ENCODE measurements around the gene TSPO. TPM values are rescaled to one million over a fixed set of nuclear protein-coding genes. Genes with fewer than 3 reads are reported as not detected.
A peak's percentile ranks its signal among the peaks of the same experiment; 100 is the strongest.

TSPO gene
- total and polyA plus RNA-seq, 2 of the 13 experiments (the other 11 are each of a cell fraction or from before 2014, with no cell fraction given): 0.46 to 1.4 TPM

DNA sequence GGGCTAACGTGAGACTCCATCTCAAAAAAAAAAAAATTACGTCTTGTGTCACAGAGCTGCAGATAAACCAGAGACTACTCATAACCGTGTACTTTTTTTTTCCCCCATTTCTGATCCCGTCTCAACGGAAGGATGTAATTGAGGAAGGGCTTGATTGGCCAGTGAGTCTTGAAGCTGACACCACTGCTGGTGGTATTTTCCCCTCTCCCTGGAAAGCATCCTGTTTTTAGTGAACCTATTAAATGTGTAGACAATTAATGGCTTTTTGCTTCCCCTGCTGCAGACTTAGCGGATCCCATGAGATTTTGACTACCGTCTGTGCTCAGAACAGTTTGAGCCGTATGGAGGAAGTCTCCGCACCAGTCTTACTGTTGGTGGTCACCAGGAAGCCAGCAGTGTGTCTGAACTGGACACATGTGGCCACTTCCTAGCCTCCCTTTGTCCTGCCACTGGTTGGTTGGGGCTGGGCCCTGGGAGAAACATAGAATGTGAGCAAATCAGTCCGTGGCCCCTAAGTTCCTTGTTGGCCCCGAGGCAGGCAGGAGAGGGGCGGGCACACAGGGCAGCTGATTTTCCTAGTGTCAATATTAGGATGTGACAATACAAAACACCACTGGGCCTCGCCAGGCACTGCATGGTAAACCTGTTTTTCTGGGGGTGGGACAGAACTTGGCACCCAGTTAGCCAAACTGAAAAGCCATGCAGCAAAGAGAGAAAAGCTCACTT lies 37.7 kb upstream of the TSPO start (continued):
- TF ChIP-seq, protein P1, sequence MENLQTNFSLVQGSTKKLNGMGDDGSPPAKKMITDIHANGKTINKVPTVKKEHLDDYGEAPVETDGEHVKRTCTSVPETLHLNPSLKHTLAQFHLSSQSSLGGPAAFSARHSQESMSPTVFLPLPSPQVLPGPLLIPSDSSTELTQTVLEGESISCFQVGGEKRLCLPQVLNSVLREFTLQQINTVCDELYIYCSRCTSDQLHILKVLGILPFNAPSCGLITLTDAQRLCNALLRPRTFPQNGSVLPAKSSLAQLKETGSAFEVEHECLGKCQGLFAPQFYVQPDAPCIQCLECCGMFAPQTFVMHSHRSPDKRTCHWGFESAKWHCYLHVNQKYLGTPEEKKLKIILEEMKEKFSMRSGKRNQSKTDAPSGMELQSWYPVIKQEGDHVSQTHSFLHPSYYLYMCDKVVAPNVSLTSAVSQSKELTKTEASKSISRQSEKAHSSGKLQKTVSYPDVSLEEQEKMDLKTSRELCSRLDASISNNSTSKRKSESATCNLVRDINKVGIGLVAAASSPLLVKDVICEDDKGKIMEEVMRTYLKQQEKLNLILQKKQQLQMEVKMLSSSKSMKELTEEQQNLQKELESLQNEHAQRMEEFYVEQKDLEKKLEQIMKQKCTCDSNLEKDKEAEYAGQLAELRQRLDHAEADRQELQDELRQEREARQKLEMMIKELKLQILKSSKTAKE (CRISPR knock-in tag; IDR thresholded peaks at IDR 0.05; ENCODE audit: borderline replicate concordance): no peak
- TF ChIP-seq ZNF44 (CRISPR knock-in tag; IDR thresholded peaks at IDR 0.05): no peak
- peak; percentile 88 for TF ChIP-seq SP5 (CRISPR knock-in tag; IDR thresholded peaks at IDR 0.05; ENCODE audit: borderline replicate concordance, low read depth)
- TF ChIP-seq, protein P2, sequence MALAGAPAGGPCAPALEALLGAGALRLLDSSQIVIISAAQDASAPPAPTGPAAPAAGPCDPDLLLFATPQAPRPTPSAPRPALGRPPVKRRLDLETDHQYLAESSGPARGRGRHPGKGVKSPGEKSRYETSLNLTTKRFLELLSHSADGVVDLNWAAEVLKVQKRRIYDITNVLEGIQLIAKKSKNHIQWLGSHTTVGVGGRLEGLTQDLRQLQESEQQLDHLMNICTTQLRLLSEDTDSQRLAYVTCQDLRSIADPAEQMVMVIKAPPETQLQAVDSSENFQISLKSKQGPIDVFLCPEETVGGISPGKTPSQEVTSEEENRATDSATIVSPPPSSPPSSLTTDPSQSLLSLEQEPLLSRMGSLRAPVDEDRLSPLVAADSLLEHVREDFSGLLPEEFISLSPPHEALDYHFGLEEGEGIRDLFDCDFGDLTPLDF (CRISPR knock-in tag; IDR thresholded peaks at IDR 0.05): no peak
- no peak for TF ChIP-seq SCMH1 (CRISPR knock-in tag; IDR thresholded peaks at IDR 0.05; ENCODE audit: borderline replicate concordance)
- TF ChIP-seq SAP130 (CRISPR knock-in tag; IDR thresholded peaks at IDR 0.05; ENCODE audit: low read depth): peak; percentile 44; the same call in 1 of the 2 replicates
- TF ChIP-seq, protein P3, sequence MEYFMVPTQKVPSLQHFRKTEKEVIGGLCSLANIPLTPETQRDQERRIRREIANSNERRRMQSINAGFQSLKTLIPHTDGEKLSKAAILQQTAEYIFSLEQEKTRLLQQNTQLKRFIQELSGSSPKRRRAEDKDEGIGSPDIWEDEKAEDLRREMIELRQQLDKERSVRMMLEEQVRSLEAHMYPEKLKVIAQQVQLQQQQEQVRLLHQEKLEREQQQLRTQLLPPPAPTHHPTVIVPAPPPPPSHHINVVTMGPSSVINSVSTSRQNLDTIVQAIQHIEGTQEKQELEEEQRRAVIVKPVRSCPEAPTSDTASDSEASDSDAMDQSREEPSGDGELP (IDR thresholded peaks at IDR 0.05; ENCODE audit: borderline replicate concordance, low read depth): peak; percentile 88
- no peak for TF ChIP-seq FOXP1 (IDR thresholded peaks at IDR 0.05)
- TF ChIP-seq FOXP1 (CRISPR knock-in tag; IDR thresholded peaks at IDR 0.05): peak; percentile 35; the same call in 1 of the 2 replicates
- TF ChIP-seq, protein P4, sequence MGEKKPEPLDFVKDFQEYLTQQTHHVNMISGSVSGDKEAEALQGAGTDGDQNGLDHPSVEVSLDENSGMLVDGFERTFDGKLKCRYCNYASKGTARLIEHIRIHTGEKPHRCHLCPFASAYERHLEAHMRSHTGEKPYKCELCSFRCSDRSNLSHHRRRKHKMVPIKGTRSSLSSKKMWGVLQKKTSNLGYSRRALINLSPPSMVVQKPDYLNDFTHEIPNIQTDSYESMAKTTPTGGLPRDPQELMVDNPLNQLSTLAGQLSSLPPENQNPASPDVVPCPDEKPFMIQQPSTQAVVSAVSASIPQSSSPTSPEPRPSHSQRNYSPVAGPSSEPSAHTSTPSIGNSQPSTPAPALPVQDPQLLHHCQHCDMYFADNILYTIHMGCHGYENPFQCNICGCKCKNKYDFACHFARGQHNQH (CRISPR knock-in tag; IDR thresholded peaks at IDR 0.05): peak; percentile 21; the same call in 1 of the 2 replicates
- TF ChIP-seq ZBTB1 (CRISPR knock-in tag; IDR thresholded peaks at IDR 0.05; ENCODE audit: borderline replicate concordance): no peak

All from HepG2 (cell line).